BE2C (cell line): ENCODE measurements around the gene NPHP4.

Source experiments
- DNase-seq: peaks from one replicate; pipeline ENCODE4 v3.0.0-alpha.2; 2020
- H3K27me3 ChIP-seq: fragments of 250-450 bp; sonication (Bioruptor Pico); 2 replicates; pipeline ENCODE4 v1.5.1; 2020; ENCODE audit warnings: mild to moderate bottlenecking
- H3K36me3 ChIP-seq: fragments of 250-450 bp; sonication (Bioruptor Pico); 2 replicates; pipeline ENCODE4 v1.5.1; 2020; ENCODE audit warnings: mild to moderate bottlenecking
- H3K4me1 ChIP-seq: fragments of 250-450 bp; sonication (Bioruptor Pico); 2 replicates; pipeline ENCODE4 v1.5.1; 2020
- H3K4me3 ChIP-seq: 2 replicates; pipeline ENCODE4 v1.5.1; 2011; ENCODE audit warnings: low read depth, low read length
- H3K9me3 ChIP-seq: fragments of 250-450 bp; sonication (Bioruptor Pico); 2 replicates; pipeline ENCODE4 v1.5.1; 2020
- TF ChIP-seq, protein P1 (sequence below): IDR thresholded peaks from 2 replicates; pipeline ENCODE4 v1.5.1; 2012; ENCODE audit warnings: mild to moderate bottlenecking, low read depth, low read length

The NPHP4 gene

DNA sequence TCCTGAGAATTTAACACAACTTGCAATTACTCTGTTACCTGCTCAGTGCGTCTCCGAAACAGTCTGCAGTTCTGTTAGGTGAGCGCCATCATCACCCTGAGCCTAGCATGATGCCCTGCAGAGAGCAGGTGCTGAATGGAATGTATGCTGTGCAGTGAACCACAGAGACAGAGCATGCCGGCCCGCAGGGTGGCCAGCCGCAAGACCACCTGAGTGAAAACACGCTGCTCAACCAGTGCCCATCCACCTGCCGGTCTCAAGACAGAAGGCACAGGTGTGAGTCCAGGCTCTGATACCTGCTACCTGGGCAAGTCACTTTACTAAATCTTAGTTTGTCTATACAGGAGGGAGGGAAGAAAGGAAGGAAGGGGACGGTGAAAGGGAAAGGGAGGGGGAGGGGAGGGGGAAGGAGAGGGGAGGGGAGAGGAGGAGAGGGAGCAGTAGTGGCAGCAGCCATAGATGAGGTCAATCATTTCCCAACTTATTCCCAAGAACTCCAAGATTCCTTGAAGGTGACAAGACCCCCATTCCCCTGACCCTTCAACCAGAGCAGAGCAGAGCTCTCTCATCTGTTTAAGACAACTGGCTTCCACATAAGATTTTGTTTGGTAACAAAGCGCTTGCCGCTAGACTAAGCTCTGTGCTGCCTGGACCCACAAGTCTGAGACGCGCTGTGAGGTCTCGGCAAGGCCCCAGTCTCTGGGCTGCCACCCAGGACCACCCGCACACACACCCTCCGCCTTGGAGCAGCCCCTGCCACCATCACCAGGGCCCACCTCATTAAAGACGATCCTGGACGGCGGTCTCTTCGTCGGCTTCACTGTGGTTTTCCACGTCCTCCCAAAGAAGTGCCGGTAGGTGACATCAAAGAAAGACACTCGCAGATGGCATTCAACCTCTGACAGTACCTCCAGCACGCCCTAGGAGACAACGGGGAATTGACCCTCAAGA, 14.5 kb downstream of the NPHP4 start:
- Histone ChIP-seq H3K4me3 (no peak overlapping the region), H3K36me3 (no peaks in the 10 kb centered on the region), H3K4me1 (peaks cover 9% of the 10 kb centered on the region), H3K27me3 (no peaks in the 10 kb centered on the region), H3K9me3 (no peaks in the 10 kb centered on the region)
- no peak for DNase-seq
- TF ChIP-seq, protein P1, sequence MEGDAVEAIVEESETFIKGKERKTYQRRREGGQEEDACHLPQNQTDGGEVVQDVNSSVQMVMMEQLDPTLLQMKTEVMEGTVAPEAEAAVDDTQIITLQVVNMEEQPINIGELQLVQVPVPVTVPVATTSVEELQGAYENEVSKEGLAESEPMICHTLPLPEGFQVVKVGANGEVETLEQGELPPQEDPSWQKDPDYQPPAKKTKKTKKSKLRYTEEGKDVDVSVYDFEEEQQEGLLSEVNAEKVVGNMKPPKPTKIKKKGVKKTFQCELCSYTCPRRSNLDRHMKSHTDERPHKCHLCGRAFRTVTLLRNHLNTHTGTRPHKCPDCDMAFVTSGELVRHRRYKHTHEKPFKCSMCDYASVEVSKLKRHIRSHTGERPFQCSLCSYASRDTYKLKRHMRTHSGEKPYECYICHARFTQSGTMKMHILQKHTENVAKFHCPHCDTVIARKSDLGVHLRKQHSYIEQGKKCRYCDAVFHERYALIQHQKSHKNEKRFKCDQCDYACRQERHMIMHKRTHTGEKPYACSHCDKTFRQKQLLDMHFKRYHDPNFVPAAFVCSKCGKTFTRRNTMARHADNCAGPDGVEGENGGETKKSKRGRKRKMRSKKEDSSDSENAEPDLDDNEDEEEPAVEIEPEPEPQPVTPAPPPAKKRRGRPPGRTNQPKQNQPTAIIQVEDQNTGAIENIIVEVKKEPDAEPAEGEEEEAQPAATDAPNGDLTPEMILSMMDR, result no peak

DNA sequence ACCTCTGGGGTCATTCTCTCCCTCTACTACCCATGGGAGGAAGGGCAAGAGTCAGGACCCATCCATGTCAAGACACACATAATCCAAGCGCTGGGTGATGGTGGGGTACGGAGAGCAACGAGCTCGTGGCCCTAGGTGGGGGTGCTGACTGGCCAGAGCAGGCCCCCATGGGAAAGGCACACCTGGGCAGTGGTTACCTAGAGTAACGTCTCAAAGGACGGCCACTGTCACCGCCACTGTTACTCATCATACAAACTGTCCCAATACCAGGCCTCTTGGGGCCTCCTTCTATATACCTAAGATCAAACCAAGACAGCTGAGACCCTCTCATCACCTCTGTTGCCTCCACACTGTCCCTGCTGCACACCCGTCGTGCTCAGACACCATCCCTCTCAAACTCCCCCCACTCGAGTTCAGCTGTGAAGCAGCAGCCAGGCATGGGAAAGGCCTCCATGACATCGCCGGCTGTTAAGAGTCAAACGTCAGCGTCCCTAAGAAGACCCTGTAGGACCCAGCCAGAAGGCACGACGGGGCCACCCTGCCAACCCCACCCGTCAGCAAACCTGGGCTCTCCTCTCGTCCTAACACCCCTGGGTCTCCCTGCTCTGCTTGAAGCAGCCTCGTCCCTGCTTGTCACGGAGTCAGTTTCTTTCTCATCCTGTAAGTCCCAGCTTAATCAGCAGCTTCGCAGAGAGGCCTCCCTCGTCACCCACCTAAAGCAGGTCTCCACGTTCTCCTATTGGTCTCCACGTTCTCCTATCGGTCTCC, 15.3 kb downstream of the NPHP4 start:
- TF ChIP-seq, protein P1, result no peak
- DNase-seq, result no peak
- Histone ChIP-seq H3K36me3 (no peaks in the 10 kb centered on the region), H3K27me3 (no peaks in the 10 kb centered on the region), H3K4me1 (peaks cover 9% of the 10 kb centered on the region), H3K4me3 (no peak overlapping the region), H3K9me3 (no peaks in the 10 kb centered on the region)

DNA sequence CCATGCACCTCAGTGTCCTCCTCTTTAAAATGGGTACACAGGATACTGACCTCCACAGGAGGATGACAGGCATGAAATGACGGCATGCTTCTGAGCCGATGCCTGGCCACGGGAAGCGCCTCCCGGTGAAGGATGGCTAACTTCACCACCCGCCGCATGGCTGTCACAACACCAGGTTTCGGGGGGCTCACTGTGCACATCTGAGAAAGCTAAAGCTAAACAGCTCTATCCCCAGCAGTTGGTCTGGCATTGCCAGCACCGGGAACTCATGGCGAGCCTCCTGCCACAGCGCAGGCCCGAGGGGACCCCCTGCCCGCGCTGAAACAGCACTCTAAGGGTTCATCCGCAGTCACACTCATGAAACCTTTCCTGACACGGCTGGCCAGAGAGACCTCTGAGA, 16.0 kb downstream of the NPHP4 start:
- H3K36me3 ChIP-seq, result no peaks in the 10 kb centered on the region
- peaks cover 9% of the 10 kb centered on the region for H3K4me1 ChIP-seq
- TF ChIP-seq, protein P1, result no peak
- H3K27me3 ChIP-seq, result no peaks in the 10 kb centered on the region
- H3K9me3 ChIP-seq, result no peaks in the 10 kb centered on the region
- no peak overlapping the region for H3K4me3 ChIP-seq
- no peak for DNase-seq

DNA sequence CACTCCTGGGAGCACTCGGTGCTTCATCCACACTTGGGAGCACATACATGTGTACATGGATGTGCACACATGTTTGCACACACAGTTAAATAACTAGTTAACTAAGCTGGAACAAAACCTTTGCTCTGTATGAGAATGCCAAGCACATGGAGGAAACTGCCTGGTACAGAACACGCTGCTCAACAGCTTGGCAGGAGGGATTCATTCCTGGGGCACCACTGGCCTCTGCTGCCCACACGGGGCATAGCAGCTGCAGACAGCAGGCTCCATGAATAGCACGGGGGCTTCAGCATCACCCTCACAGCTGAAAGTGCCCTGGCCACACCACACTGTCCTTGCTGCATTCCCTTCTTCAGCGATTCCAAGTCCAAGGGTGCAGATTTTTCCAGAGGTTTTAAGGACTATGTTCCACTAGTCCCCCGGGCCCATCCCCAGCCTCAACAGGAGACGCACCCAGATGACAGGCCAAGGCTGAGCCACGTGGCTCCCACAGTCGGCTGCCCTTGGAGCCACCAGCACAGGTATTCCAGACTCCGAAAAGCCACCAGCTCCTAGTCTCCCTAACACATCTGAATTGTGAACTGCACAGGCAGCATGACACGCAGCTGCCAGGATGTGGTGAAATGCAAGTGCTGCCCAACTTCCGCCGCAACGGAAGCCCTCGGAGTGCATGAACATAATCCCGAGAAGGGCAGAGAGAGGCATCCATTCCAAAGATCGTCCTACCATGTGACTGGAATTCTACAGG, 16.9 kb downstream of the NPHP4 start:
- DNase-seq, result peak; percentile 66
- no peaks in the 10 kb centered on the region for H3K9me3 ChIP-seq
- no peaks in the 10 kb centered on the region for H3K36me3 ChIP-seq
- no peaks in the 10 kb centered on the region for H3K27me3 ChIP-seq
- H3K4me3 ChIP-seq, result no peak overlapping the region
- TF ChIP-seq, protein P1, result peak; percentile 78
- H3K4me1 ChIP-seq, result peaks cover 4% of the 10 kb centered on the region

DNA sequence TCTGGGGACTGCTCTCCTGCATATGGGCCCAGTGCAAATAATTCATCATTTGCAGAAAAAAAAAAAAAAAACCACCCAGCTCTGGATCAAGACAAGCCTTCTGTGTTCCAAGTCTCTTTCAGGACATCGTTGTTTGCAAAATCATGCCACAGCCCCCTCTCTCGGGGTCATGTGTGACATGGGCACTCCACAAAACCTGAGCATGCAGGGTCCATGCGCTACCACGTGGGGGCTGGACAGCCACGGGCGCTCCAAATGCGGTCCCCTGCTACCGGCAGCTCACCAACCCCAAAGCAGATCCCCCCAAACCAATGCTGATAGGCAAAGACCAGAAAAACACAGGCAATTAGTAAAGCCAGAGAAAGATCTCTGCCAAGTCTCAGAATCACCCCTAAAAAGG, 17.6 kb downstream of the NPHP4 start:
- no peaks in the 10 kb centered on the region for H3K27me3 ChIP-seq
- no peaks in the 10 kb centered on the region for H3K36me3 ChIP-seq
- no peak for DNase-seq
- no peaks in the 10 kb centered on the region; the same call in 1 of the 2 replicates for H3K4me1 ChIP-seq
- H3K4me3 ChIP-seq, result no peak overlapping the region
- no peaks in the 10 kb centered on the region for H3K9me3 ChIP-seq
- TF ChIP-seq, protein P1, result no peak
